ENCODE results near the gene CFAP119.

DNA sequence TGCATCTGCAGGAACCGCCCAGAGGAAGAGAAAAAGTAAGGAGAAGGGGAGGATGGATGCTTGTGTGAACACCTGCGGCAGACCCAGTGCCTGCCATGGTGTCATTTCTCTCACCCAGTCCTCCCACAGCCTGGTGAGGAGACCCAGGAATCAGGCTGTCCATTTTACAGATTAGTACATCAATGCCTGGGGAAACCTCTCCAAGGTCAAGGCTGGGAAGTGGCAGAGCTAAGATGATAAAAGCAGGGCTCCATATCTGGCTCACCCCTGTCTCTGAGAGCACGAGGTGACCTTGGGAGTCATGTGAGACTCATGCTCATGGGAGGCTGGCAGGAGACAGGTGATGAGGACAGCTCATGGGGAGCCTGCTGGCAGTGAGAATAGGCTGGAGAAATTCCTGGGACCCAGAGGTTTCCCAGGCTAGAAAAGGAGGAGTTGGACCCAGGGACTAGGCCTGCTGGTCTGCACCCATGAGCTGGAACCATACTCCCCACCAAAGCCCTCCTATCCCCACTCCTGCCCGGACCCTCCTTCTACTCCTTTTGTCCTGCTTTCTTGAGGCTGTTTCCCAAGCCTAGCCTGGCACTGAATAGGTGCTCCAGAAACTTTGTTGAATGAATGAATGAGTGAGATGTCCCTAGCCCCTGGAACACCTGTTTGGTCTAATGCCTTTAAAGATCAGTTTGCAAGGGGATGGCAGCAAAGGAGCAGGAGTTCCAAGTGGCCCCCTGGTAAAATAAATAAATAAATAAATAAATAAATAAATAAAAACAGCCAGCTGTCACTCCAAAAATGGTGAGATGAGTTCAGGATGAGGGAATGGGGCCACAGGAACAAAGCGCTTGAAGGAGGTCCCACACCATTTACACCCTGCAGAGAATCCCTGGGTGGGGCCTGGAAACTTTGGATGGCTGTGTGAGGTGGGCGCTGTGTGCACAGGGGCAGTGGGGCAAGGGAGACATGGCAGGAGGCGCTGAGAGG lies 23.6 kb upstream of the CFAP119 start:
- TF ChIP-seq GATA2 (IDR thresholded peaks at IDR 0.05; ENCODE audit: low read depth, low read length) (no peak), GATA3 (IDR thresholded peaks at IDR 0.05; ENCODE audit: low read depth, low read length) (no peak)
